ENCODE data around the gene UTP15. TPM values are rescaled to one million over a fixed set of nuclear protein-coding genes. Genes with fewer than 3 reads are reported as not detected.

UTP15 gene
- total RNA-seq, 1 donor from 2014 or later: 17.2 TPM

DNA sequence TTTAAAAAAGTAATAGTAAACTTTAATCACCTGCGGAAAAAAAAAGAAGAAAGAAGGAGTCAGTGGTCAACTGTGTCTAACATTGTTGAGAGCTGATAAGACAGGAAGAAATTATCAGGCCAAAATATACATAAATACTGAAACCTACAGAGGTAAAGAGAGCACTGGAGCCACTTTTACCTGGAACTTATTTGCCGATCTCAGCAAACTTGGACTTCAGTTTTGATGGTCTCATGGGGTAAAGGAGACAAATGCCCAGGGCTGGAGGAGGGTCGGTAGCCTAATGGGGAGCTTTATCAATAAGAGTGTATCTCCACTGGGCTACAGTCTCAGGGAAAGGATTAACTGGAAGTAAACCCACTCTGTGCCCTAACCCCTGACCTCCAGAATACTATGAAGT lies 33.8 kb downstream of the UTP15 start:
- Histone ChIP-seq H3K36me3 (ENCODE audit: control insufficient read depth in 3 of 3, insufficient read depth in 3 of 3, low read length in 3 of 3) (no peaks in the 10 kb centered on the region), H3K9me3 (ENCODE audit: control insufficient read depth in 3 of 3, low read length in 3 of 3) (no peaks in the 10 kb centered on the region), H3K27ac (ENCODE audit: low read depth, low read length) (no peak overlapping the region), H3K4me1 (ENCODE audit: control insufficient read depth in 3 of 3, insufficient read depth in 3 of 3, low read length in 3 of 3) (no peaks in the 10 kb centered on the region), H3K9ac (ENCODE audit: low read depth in 1 of 3, low read length in 3 of 3) (no peak overlapping the region), H3K4me3 (ENCODE audit: low read length in 3 of 3) (no peak overlapping the region), H3K27me3 (ENCODE audit: control insufficient read depth in 3 of 3, insufficient read depth in 3 of 3, low read length in 3 of 3) (no peaks in the 10 kb centered on the region)

DNA sequence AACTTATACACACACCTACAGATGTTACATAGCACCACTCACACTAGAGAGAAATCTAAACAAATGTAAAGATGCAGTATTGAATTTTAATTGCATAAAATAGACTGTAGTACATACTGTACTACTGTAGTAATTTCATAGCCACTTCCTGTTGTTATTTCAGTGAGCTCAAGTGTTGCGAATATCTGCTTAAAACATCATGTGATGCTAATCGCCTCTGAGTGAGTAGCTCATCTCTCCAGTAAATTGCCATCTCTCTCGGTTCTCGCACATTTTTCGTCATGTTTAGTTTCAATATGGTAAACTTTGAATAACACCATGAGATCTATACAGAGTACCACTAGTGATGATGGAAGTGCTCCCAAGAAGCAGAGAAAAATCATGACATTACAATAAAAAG lies 38.5 kb downstream of the UTP15 start:
- H3K27me3 ChIP-seq (ENCODE audit: control insufficient read depth in 3 of 3, insufficient read depth in 3 of 3, low read length in 3 of 3): no peaks in the 10 kb centered on the region
- H3K9ac ChIP-seq (ENCODE audit: low read depth in 1 of 3, low read length in 3 of 3): no peak overlapping the region
- H3K9me3 ChIP-seq (ENCODE audit: control insufficient read depth in 3 of 3, low read length in 3 of 3): no peaks in the 10 kb centered on the region
- no peak overlapping the region for H3K27ac ChIP-seq (ENCODE audit: low read depth, low read length)
- no peaks in the 10 kb centered on the region for H3K4me1 ChIP-seq (ENCODE audit: control insufficient read depth in 3 of 3, insufficient read depth in 3 of 3, low read length in 3 of 3)
- no peak overlapping the region for H3K4me3 ChIP-seq (ENCODE audit: low read length in 3 of 3)
- H3K36me3 ChIP-seq (ENCODE audit: control insufficient read depth in 3 of 3, insufficient read depth in 3 of 3, low read length in 3 of 3): no peaks in the 10 kb centered on the region

DNA sequence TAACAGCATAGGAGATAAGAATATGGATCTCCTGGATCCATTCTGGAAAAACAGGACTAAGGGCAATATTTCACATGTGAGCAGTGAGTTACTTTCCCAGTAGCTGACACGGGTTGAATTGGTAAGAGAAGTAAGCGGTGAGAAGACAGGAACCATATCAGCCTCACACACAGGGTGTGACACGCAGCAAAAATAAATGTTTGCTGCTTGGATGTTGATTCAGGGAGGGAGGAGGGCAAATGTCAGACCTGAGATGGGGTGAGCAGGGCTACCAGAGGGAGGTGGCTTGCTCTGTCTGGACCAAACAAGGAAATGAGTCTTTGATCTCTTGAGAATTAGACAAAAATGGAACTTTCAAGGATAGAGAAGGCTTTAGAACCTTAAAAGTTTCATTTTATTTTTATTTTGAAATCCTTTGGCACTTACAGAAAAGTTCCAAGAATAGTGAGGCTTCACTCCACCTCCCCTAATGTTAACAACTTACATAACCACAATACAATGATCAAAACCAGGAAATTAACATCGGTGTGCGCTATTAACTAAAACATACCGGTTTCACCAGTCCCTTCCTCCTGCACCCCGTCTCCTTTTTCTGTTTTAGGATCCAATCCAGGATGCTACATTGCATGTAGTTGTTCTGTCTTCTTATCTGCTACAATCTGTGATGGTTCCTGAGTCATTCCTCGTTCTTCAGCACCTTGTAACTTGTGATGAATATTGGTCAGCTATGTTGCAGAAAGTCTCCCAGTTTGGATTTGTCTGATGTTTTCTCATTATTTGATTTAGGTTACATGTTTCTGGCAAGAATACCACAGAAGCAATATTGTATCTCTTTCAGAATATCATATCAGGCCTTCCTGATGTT lies 39.9 kb downstream of the UTP15 start:
- Histone ChIP-seq H3K9ac (ENCODE audit: low read depth in 1 of 3, low read length in 3 of 3) (no peak overlapping the region), H3K4me3 (ENCODE audit: low read length in 3 of 3) (no peak overlapping the region), H3K36me3 (ENCODE audit: control insufficient read depth in 3 of 3, insufficient read depth in 3 of 3, low read length in 3 of 3) (no peaks in the 10 kb centered on the region), H3K27me3 (ENCODE audit: control insufficient read depth in 3 of 3, insufficient read depth in 3 of 3, low read length in 3 of 3) (no peaks in the 10 kb centered on the region), H3K4me1 (ENCODE audit: control insufficient read depth in 3 of 3, insufficient read depth in 3 of 3, low read length in 3 of 3) (no peaks in the 10 kb centered on the region), H3K27ac (ENCODE audit: low read depth, low read length) (no peak overlapping the region), H3K9me3 (ENCODE audit: control insufficient read depth in 3 of 3, low read length in 3 of 3) (no peaks in the 10 kb centered on the region)

DNA sequence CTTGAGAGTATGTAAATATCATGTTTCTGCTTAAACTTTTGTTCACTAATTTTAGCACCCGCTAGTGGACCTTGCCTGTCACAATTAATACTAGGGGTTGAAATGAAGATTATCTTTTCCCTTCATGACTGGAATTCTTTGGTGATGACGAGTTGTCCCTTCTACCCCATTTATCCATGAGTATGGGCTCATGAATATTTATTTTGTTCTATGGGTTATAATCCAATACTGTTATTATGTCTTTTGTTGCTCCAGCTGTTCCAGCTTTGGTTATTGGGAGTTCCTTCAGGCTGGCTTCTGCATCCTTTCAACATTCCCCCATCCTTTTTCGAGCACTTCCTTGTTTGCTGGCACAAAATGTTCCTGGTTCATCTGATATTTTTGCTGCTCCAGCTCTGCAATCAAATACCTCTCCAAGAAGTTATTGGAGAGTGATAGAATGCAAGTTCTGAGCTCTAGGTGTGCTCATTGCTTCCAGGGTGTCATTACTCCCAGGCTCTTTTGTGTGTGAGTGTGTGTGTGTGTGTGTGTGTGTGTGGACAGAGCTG lies 40.7 kb downstream of the UTP15 start:
- no peaks in the 10 kb centered on the region for H3K27me3 ChIP-seq (ENCODE audit: control insufficient read depth in 3 of 3, insufficient read depth in 3 of 3, low read length in 3 of 3)
- no peak overlapping the region for H3K27ac ChIP-seq (ENCODE audit: low read depth, low read length)
- H3K9me3 ChIP-seq (ENCODE audit: control insufficient read depth in 3 of 3, low read length in 3 of 3): no peaks in the 10 kb centered on the region
- H3K4me3 ChIP-seq (ENCODE audit: low read length in 3 of 3): no peak overlapping the region
- H3K36me3 ChIP-seq (ENCODE audit: control insufficient read depth in 3 of 3, insufficient read depth in 3 of 3, low read length in 3 of 3): no peaks in the 10 kb centered on the region
- no peaks in the 10 kb centered on the region for H3K4me1 ChIP-seq (ENCODE audit: control insufficient read depth in 3 of 3, insufficient read depth in 3 of 3, low read length in 3 of 3)
- H3K9ac ChIP-seq (ENCODE audit: low read depth in 1 of 3, low read length in 3 of 3): no peak overlapping the region

DNA sequence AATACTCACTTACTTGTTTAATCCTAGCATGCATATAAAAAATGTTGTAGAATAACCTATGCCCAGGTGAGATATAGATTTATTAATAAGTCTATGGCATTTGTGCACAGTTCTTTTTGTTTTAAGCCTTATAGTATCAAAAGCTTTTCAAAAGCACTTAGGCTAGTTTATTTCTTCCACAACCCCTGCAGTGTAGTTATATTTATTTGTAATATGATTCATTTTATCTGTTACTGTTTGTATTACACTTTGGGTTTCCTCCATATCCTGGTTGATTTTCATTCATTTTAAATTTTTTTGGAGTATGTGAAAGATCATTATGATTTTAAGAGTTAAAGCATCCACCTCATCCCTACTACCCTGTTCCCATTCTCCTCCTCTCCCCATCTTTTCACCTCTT lies 41.7 kb downstream of the UTP15 start:
- H3K4me1 ChIP-seq (ENCODE audit: control insufficient read depth in 3 of 3, insufficient read depth in 3 of 3, low read length in 3 of 3): no peaks in the 10 kb centered on the region
- H3K27ac ChIP-seq (ENCODE audit: low read depth, low read length): no peak overlapping the region
- H3K27me3 ChIP-seq (ENCODE audit: control insufficient read depth in 3 of 3, insufficient read depth in 3 of 3, low read length in 3 of 3): no peaks in the 10 kb centered on the region
- H3K9me3 ChIP-seq (ENCODE audit: control insufficient read depth in 3 of 3, low read length in 3 of 3): no peaks in the 10 kb centered on the region
- H3K9ac ChIP-seq (ENCODE audit: low read depth in 1 of 3, low read length in 3 of 3): no peak overlapping the region
- H3K4me3 ChIP-seq (ENCODE audit: low read length in 3 of 3): no peak overlapping the region
- H3K36me3 ChIP-seq (ENCODE audit: control insufficient read depth in 3 of 3, insufficient read depth in 3 of 3, low read length in 3 of 3): no peaks in the 10 kb centered on the region

DNA sequence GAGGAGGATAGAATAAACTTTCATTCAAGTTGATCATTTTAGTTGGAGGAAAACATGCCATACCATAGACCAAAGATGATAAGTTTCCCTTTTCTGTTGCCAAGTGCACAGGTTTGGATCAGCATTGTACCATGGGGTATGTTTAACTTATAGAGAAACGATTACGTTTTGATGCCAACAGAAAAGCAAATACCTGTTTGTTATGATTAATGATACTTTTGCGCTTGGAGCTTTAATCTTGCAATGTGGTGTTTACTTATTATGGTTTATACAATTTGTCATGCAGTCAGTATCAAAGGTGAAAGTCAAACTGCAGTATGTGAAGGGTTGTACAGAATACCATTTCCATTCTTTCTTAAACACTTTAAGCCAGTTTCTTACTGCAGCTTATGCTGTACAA lies 47.3 kb downstream of the UTP15 start:
- Histone ChIP-seq H3K4me3 (ENCODE audit: low read length in 3 of 3) (no peak overlapping the region), H3K4me1 (ENCODE audit: control insufficient read depth in 3 of 3, insufficient read depth in 3 of 3, low read length in 3 of 3) (no peaks in the 10 kb centered on the region)

DNA sequence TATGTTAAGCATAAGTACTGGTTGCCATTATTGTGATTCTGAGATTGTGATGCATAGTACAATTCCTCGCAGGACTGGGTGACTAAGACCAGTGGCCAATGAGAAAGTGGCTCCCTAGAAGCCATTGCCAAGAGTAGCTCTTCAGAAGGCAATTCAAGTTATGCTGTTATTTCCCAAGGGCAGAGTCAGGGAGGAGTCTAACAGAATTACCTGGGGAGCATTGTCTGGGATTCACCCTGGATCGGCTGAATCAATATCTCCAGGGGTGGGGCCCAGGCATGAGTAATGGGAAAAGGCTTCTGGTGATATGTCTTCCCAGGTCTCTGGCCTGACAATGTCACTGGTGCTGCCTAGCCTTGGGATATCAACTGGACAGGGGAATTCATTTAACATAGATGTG lies 49.5 kb downstream of the UTP15 start:
- Histone ChIP-seq H3K9me3 (ENCODE audit: control insufficient read depth in 3 of 3, low read length in 3 of 3) (no peaks in the 10 kb centered on the region), H3K9ac (ENCODE audit: low read depth in 1 of 3, low read length in 3 of 3) (no peak overlapping the region), H3K36me3 (ENCODE audit: control insufficient read depth in 3 of 3, insufficient read depth in 3 of 3, low read length in 3 of 3) (no peaks in the 10 kb centered on the region), H3K4me1 (ENCODE audit: control insufficient read depth in 3 of 3, insufficient read depth in 3 of 3, low read length in 3 of 3) (no peaks in the 10 kb centered on the region), H3K4me3 (ENCODE audit: low read length in 3 of 3) (no peak overlapping the region), H3K27ac (ENCODE audit: low read depth, low read length) (no peak overlapping the region), H3K27me3 (ENCODE audit: control insufficient read depth in 3 of 3, insufficient read depth in 3 of 3, low read length in 3 of 3) (no peaks in the 10 kb centered on the region)

More for the DNA sequence above, 47.3 kb downstream of the UTP15 start:
- Histone ChIP-seq H3K27me3 (ENCODE audit: control insufficient read depth in 3 of 3, insufficient read depth in 3 of 3, low read length in 3 of 3) (no peaks in the 10 kb centered on the region), H3K9ac (ENCODE audit: low read depth in 1 of 3, low read length in 3 of 3) (no peak overlapping the region), H3K9me3 (ENCODE audit: control insufficient read depth in 3 of 3, low read length in 3 of 3) (no peaks in the 10 kb centered on the region), H3K27ac (ENCODE audit: low read depth, low read length) (no peak overlapping the region), H3K36me3 (ENCODE audit: control insufficient read depth in 3 of 3, insufficient read depth in 3 of 3, low read length in 3 of 3) (no peaks in the 10 kb centered on the region)

DNA sequence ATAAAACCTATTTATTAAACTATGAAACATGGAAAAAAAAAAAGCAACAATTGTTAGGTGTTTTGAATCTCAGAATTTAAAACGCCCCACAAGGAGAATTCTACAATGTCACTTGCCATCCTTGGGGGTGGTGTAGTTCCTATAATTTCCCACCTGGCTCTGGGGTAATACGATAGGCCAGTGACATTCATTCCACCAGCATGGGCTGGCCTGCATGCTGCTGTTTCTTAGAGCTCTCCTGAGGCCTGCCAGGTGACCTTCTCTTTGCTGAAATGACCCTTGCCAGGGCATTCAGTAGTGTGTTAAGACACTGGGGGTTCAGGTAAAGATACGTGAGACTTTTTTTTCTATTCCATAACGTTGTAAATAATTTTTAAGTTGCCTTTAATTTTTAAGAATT lies 50.4 kb downstream of the UTP15 start:
- Histone ChIP-seq H3K36me3 (ENCODE audit: control insufficient read depth in 3 of 3, insufficient read depth in 3 of 3, low read length in 3 of 3) (no peaks in the 10 kb centered on the region), H3K27me3 (ENCODE audit: control insufficient read depth in 3 of 3, insufficient read depth in 3 of 3, low read length in 3 of 3) (no peaks in the 10 kb centered on the region)

DNA sequence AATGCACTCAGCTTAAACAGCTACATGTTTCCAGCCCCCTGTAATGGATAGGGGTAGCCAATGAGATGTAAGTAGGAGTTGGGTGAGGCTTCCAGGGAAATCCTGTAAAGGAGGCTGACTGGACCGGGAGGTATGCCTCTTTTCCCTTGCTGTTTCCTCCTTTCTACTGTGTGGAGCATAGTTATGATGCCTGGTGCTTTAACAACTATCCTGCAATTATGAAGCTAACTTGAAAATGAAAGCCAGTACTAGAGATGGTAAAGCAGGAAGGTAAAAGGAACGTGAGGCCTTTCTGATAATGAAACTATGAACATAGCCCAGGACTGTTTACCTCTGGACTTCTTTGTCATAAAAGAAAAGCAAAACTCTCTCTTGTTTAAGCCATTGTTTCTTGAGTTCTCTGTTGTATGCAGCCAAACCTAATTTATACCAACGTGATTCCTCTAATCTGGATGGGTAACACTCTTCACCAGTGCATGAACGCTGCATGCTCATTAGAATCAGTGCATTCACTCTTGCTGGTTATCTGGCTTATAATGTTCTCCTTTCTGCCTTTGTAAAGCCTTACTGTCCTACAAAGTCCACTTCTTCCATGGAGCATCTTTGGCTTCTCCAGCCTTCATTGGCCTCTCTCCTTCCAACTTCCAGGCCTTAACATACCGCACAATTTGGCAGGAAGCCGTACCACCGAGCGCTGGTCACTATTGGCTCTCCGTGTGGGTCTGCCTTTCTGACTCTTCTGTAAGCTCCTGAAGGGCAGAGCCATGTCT lies 52.2 kb downstream of the UTP15 start:
- Histone ChIP-seq H3K36me3 (ENCODE audit: control insufficient read depth in 3 of 3, insufficient read depth in 3 of 3, low read length in 3 of 3) (no peaks in the 10 kb centered on the region), H3K27me3 (ENCODE audit: control insufficient read depth in 3 of 3, insufficient read depth in 3 of 3, low read length in 3 of 3) (no peaks in the 10 kb centered on the region), H3K4me3 (ENCODE audit: low read length in 3 of 3) (no peak overlapping the region), H3K9ac (ENCODE audit: low read depth in 1 of 3, low read length in 3 of 3) (no peak overlapping the region), H3K27ac (ENCODE audit: low read depth, low read length) (no peak overlapping the region), H3K4me1 (ENCODE audit: control insufficient read depth in 3 of 3, insufficient read depth in 3 of 3, low read length in 3 of 3) (no peaks in the 10 kb centered on the region), H3K9me3 (ENCODE audit: control insufficient read depth in 3 of 3, low read length in 3 of 3) (no peaks in the 10 kb centered on the region)

More for the DNA sequence above, 50.4 kb downstream of the UTP15 start:
- H3K9ac ChIP-seq (ENCODE audit: low read depth in 1 of 3, low read length in 3 of 3): no peak overlapping the region
- no peak overlapping the region for H3K4me3 ChIP-seq (ENCODE audit: low read length in 3 of 3)
- H3K9me3 ChIP-seq (ENCODE audit: control insufficient read depth in 3 of 3, low read length in 3 of 3): no peaks in the 10 kb centered on the region
- no peak overlapping the region for H3K27ac ChIP-seq (ENCODE audit: low read depth, low read length)
- H3K4me1 ChIP-seq (ENCODE audit: control insufficient read depth in 3 of 3, insufficient read depth in 3 of 3, low read length in 3 of 3): no peaks in the 10 kb centered on the region
